Nucleus accumbens (tissue), 56 donors: ENCODE measurements around the gene SPTLC3.

Source experiments
- DNase-seq, 56 donors: peaks; one replicate each; lab custom pipeline; 2025; lab: John Stamatoyannopoulos, UW

Gene SPTLC3

GRCh38 chr20:13174402-13174801, 165.6 kb downstream of the SPTLC3 start:
- no peak for DNase-seq

GRCh38 chr20:13180986-13181889, 172.5 kb downstream of the SPTLC3 start:
- no peak for DNase-seq

GRCh38 chr20:13183005-13183404, 174.2 kb downstream of the SPTLC3 start:
- DNase-seq: no peak

GRCh38 chr20:13186043-13186774, 177.4 kb downstream of the SPTLC3 start:
- DNase-seq: no peak

- DNase-seq: no peak
Measured at GRCh38 chr20:13187899-13188298, 179.1 kb downstream of the SPTLC3 start.

- no peak for DNase-seq
Measured at GRCh38 chr20:13199279-13199678, 190.5 kb downstream of the SPTLC3 start.

GRCh38 chr20:13200767-13201500, 192.2 kb downstream of the SPTLC3 start:
- DNase-seq: no peak

- no peak for DNase-seq
Measured at GRCh38 chr20:13202565-13202964, 193.8 kb downstream of the SPTLC3 start.

GRCh38 chr20:13205425-13205824, 196.7 kb downstream of the SPTLC3 start:
- no peak for DNase-seq

GRCh38 chr20:13205848-13206434, 197.2 kb downstream of the SPTLC3 start:
- DNase-seq: no peak

GRCh38 chr20:13207016-13207415, 198.2 kb downstream of the SPTLC3 start:
- DNase-seq: no peak

GRCh38 chr20:13211956-13212618, 203.3 kb downstream of the SPTLC3 start:
- DNase-seq: no peak

GRCh38 chr20:13212750-13213149, 204.0 kb downstream of the SPTLC3 start:
- DNase-seq: no peak

GRCh38 chr20:13213335-13213734, 204.6 kb downstream of the SPTLC3 start:
- DNase-seq: no peak

- no peak for DNase-seq
Measured at GRCh38 chr20:13216533-13216932, 207.8 kb downstream of the SPTLC3 start.
